Stimulated activated CD4-positive, alpha-beta T cell treated with anti-CD3 and anti-CD28 coated beads, Interleukin-1b, Interleukin-23, amount 100 ng/mL, for 1 hour (primary cell): Measurements from ENCODE around the gene DGKG.

Source experiments
- DNase-seq, 2 donors: peaks; one replicate each; pipeline ENCODE4 v3.0.0-alpha.2; 2020; ENCODE audit warnings: low read depth in 2 of 2

Gene DGKG

GRCh38 chr3:186210852-186211500 is 151.1 kb downstream of the DGKG start:
- no peak for DNase-seq

GRCh38 chr3:186209810-186210752 is 152.0 kb downstream of the DGKG start:
- DNase-seq = no peak

- no peak for DNase-seq
Measured at GRCh38 chr3:186208296-186208989, 153.6 kb downstream of the DGKG start.

GRCh38 chr3:186207515-186207914 is 154.5 kb downstream of the DGKG start:
- no peak for DNase-seq

GRCh38 chr3:186200726-186201125 is 161.3 kb downstream of the DGKG start:
- no peak for DNase-seq

GRCh38 chr3:186198442-186198841 is 163.6 kb downstream of the DGKG start:
- no peak for DNase-seq

- DNase-seq = no peak
Measured at GRCh38 chr3:186194451-186194811, 167.6 kb downstream of the DGKG start.

- DNase-seq = no peak
Measured at GRCh38 chr3:186193534-186194450, 168.2 kb downstream of the DGKG start.

GRCh38 chr3:186192823-186193222 is 169.2 kb downstream of the DGKG start:
- DNase-seq = no peak

GRCh38 chr3:186189492-186189891 is 172.5 kb downstream of the DGKG start:
- DNase-seq = no peak

- DNase-seq = no peak
Measured at GRCh38 chr3:186187401-186188275, 174.4 kb downstream of the DGKG start.

- no peak for DNase-seq
Measured at GRCh38 chr3:186185194-186185787, 176.7 kb downstream of the DGKG start.

GRCh38 chr3:186184021-186184420 is 178.0 kb downstream of the DGKG start:
- DNase-seq = no peak

GRCh38 chr3:186182850-186183249 is 179.2 kb downstream of the DGKG start:
- DNase-seq = no peak

GRCh38 chr3:186181901-186182300 is 180.1 kb downstream of the DGKG start:
- DNase-seq = no peak

GRCh38 chr3:186180891-186181481 is 181.0 kb downstream of the DGKG start:
- no peak for DNase-seq

GRCh38 chr3:186180151-186180550 is 181.9 kb downstream of the DGKG start:
- DNase-seq = no peak

GRCh38 chr3:186178412-186178811 is 183.6 kb downstream of the DGKG start:
- DNase-seq = no peak

- DNase-seq = no peak
Measured at GRCh38 chr3:186176373-186176990, 185.6 kb downstream of the DGKG start.
